Tibial artery (tissue), 4 donors: ENCODE results near the gene C9orf78.

ENCODE experiments used
- DNase-seq, 2 donors: peaks; one replicate each; pipeline ENCODE4 v3.0.0-alpha.2; 2019
- H3K27ac ChIP-seq, 2 donors: fragments of 200-600 bp; sonication (generic) in 1 of 2; 1 replicate in 1 of 2; 2 replicates in 1 of 2; pipeline ENCODE4 v1.5.1; 2018 to 2019; ENCODE audit warnings: mild to moderate bottlenecking in 1 of 2
- H3K27me3 ChIP-seq, 2 donors: fragments of 200-600 bp; sonication (generic) in 1 of 2; one replicate each; pipeline versions ENCODE4 v1.5.1 to v1.6.0; 2016 to 2019
- H3K36me3 ChIP-seq, 3 donors: fragments of 200-600 bp; sonication (generic) in 2 of 3; one replicate each; pipeline ENCODE4 v1.5.1; 2016 to 2019; ENCODE audit warnings: mild to moderate bottlenecking in 2 of 3
- H3K4me1 ChIP-seq, 4 donors: fragments of 200-600 bp; sonication (generic) in 2 of 4; 1 replicate in 3 of 4; 2 replicates in 1 of 4; pipeline ENCODE4 v1.5.1; 2016 to 2019
- H3K4me3 ChIP-seq, 2 donors: fragments of 200-600 bp; sonication (generic) in 1 of 2; 1 replicate in 1 of 2; 2 replicates in 1 of 2; pipeline ENCODE4 v1.5.1; 2018 to 2019; ENCODE audit warnings: mild to moderate bottlenecking in 2 of 2
- H3K9me3 ChIP-seq, 3 donors: fragments of 200-600 bp; sonication (generic) in 1 of 3; one replicate each; pipeline ENCODE4 v1.5.1; 2016 to 2019
- intact Hi-C: fragments of 100-400 bp; cut with DNase I; formaldehyde crosslinking; loops from one replicate; pipeline ENCODE4 v1.15.0; 2023; ENCODE audit warnings: low total_unique reads
- TF ChIP-seq, protein P1 (sequence below), 2 experiments: fragments of 200-600 bp in 1 of 2; fragments of 450-650 bp in 1 of 2; IDR thresholded peaks; one replicate each; pipeline ENCODE4 v1.5.1; 2017 to 2019; ENCODE audit warnings: antibody characterized with exemption in 2 of 2, mild to moderate bottlenecking in 1 of 2, moderate library complexity in 1 of 2

C9orf78 gene

DNA sequence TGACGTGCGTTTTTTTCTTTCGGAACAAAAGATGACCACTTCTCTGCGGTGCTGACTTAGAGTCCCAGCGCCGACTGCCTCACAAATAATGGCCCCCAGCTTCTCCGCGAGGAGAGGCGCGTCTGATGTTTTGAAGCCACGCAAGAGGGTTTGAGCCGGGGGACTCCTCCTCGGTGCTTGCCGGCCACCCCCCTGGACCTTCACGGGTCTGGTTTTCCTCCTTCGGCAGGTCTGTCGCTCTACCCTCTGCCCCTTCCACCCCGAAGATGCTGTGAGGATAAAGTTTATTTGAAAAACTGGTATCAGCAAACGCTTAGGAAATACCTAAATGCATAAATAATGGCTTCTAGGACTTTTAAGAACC lies 767 bp upstream of the C9orf78 start:
- H3K27ac ChIP-seq = peak overlapping the region; percentile 91 to 96
- DNase-seq = no peak
- no peaks in the 10 kb centered on the region for H3K27me3 ChIP-seq
- TF ChIP-seq, protein P1, sequence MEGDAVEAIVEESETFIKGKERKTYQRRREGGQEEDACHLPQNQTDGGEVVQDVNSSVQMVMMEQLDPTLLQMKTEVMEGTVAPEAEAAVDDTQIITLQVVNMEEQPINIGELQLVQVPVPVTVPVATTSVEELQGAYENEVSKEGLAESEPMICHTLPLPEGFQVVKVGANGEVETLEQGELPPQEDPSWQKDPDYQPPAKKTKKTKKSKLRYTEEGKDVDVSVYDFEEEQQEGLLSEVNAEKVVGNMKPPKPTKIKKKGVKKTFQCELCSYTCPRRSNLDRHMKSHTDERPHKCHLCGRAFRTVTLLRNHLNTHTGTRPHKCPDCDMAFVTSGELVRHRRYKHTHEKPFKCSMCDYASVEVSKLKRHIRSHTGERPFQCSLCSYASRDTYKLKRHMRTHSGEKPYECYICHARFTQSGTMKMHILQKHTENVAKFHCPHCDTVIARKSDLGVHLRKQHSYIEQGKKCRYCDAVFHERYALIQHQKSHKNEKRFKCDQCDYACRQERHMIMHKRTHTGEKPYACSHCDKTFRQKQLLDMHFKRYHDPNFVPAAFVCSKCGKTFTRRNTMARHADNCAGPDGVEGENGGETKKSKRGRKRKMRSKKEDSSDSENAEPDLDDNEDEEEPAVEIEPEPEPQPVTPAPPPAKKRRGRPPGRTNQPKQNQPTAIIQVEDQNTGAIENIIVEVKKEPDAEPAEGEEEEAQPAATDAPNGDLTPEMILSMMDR (IDR thresholded peaks at IDR 0.05) = no peak
- no peaks in the 10 kb centered on the region for H3K9me3 ChIP-seq
- peaks cover 0 to 55% (median 40%) of the 10 kb centered on the region in 4 donors for H3K4me1 ChIP-seq
- peaks cover 20 to 25% (median 22%) of the 10 kb centered on the region in 3 donors for H3K36me3 ChIP-seq
- intact Hi-C loops = loop anchor here (5.0 kb wide), 2 partner anchors 46 to 206 kb away; partner anchors contain the start of gene FNBP1
- peak overlapping the region; percentile 90 to 97 for H3K4me3 ChIP-seq

DNA sequence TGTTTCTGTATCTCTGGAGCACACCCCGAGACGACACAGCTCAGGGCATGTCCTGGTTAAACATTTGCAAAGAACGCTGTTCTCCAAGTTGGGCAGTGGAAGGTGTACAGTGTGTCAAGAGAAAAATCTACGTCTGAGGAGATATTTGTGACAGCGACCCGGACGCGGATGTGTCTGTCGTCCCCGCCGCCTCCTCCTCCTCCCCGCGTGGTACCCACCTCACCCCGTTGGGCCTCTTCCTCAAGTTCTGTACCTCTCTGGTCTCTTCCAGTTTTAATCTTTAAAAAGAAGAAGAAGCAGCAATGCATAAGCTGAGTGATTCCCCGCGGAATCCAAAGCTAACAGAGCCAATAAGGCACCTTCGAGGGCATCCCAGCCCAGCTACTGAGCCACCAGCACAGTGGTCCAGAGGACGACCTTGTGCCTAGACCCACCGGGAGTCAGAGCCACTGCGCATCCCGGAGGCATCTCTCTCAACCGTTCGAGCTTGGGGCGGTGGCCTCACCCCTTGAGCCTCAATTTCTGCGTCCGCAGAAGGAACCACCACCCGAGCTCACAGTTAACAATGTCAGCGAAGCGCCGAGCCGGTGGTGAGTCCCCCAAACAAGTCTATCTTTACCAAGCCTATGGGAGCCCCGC lies 467 bp downstream of the C9orf78 start:
- peaks cover 32 to 37% (median 34%) of the 10 kb centered on the region in 3 donors for H3K36me3 ChIP-seq
- H3K27ac ChIP-seq = peak overlapping the region; percentile 91 to 96
- DNase-seq = no peak
- no peaks in the 10 kb centered on the region for H3K9me3 ChIP-seq
- intact Hi-C loops = loop anchor here (5.0 kb wide), 2 partner anchors 48 to 208 kb away; partner anchors contain the start of gene FNBP1
- H3K4me3 ChIP-seq = peak overlapping the region; percentile 90 to 97
- H3K27me3 ChIP-seq = no peaks in the 10 kb centered on the region
- H3K4me1 ChIP-seq = peaks cover 0 to 51% (median 35%) of the 10 kb centered on the region in 4 donors
- TF ChIP-seq, protein P1 (IDR thresholded peaks at IDR 0.05) = no peak

DNA sequence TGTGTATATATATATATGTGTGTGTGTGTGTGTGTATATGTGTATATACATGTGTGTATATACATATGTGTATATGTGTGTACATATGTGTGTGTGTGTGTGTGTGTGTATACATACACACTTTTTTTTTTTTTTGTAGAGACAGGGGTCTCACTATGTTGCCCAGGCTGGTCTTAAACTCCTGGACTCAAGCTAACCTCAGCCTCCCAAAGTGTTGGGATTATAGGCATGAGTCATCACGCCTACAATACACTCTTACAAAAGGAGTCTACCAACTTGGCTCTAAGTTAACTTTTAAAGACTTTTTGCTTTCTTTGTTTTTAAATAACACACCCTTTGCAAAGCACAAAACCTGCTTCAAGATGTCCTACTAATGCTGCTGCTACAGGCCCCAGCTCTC lies 2.1 kb downstream of the C9orf78 start:
- Histone ChIP-seq H3K4me1 (peaks cover 0 to 34% (median 24%) of the 10 kb centered on the region in 4 donors), H3K9me3 (no peaks in the 10 kb centered on the region), H3K27ac (no peak overlapping the region), H3K36me3 (peaks cover 48 to 53% (median 48%) of the 10 kb centered on the region in 3 donors), H3K4me3 (no peak overlapping the region), H3K27me3 (no peaks in the 10 kb centered on the region)
- TF ChIP-seq, protein P1 (IDR thresholded peaks at IDR 0.05) = no peak
- no peak for DNase-seq
- intact Hi-C loops = no loop called here

DNA sequence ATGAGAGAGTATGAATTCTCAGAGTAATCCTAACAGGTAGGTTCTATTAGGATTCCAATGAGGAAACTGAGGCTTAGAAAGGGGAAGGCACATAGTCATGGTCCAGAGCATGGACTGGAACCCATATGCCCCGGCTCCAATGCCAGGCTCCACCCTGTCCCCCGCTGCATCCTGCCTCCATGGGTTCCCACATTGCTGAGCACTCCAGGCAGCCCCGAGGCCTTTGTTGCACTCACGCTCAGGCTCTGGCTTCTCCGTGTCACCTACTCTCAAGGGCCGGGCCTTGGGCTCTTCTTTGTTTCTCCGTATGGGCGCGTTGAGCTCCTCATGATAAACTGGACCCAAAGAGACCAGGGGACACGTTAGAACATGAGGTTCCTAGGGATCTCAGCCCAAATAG lies 6.1 kb downstream of the C9orf78 start:
- Histone ChIP-seq H3K9me3 (no peaks in the 10 kb centered on the region), H3K4me3 (no peak overlapping the region), H3K27ac (no peak overlapping the region), H3K36me3 (peaks cover 49 to 70% (median 52%) of the 10 kb centered on the region in 3 donors), H3K4me1 (peaks cover 0 to 9% (median 6%) of the 10 kb centered on the region in 4 donors), H3K27me3 (no peaks in the 10 kb centered on the region)
- TF ChIP-seq, protein P1 (IDR thresholded peaks at IDR 0.05) = no peak
- no peak for DNase-seq
- intact Hi-C loops = no loop called here

DNA sequence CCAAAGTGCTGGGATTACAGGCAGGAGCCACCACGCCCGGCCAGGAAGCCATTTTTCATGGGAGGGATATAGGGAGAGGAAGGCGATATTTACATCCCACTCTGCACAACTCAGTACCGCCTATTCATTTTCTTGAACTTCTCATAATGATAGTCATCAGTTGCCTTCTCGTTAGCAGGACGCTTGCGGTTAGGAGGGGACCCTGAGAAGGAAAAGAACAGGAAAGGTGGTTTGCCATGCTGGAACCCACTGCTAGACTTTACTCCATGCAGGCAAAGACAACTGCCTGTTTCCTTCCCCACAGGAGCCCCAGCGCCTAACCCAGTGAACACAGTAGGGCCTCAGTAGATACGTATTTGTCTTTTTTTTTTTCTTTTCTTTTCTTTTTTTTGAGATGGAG lies 7.0 kb downstream of the C9orf78 start:
- TF ChIP-seq, protein P1 (IDR thresholded peaks at IDR 0.05) = no peak
- no peak overlapping the region for H3K4me3 ChIP-seq
- H3K27me3 ChIP-seq = no peaks in the 10 kb centered on the region
- H3K27ac ChIP-seq = no peak overlapping the region
- intact Hi-C loops = no loop called here
- no peak for DNase-seq
- H3K4me1 ChIP-seq = peaks cover 0 to 3% (median 1%) of the 10 kb centered on the region in 4 donors
- H3K9me3 ChIP-seq = no peaks in the 10 kb centered on the region
- peaks cover 47 to 66% (median 49%) of the 10 kb centered on the region in 3 donors for H3K36me3 ChIP-seq
